B cell (primary cell): ENCODE data around the gene MCF2L. TPM values are rescaled to one million over a fixed set of nuclear protein-coding genes. Genes with fewer than 3 reads are reported as not detected.
"Not testable (repeated sequence)": the region's sequence is repeated elsewhere in the genome, so short reads cannot be mapped to it uniquely, and the experiment has no call there.

Experiments
- ATAC-seq: fragments of 200-7000 bp; cut with Tn5 transposase; one replicate; pipeline ENCODE4 v1.10.0; 2021; ENCODE audit warnings: low read depth, mild to moderate bottlenecking, moderate number of reproducible peaks, moderate library complexity
- CTCF ChIA-PET: fragments of 350-600 bp; sonication (Branson Sonifier 250); formaldehyde crosslinking; loops from one replicate; lab custom pipeline; 2021; ENCODE audit warnings: antibody characterized with exemption, inconsistent platforms; lab: Charles Lee
- POLR2A ChIA-PET: fragments of 350-600 bp; sonication (Branson Sonifier 250); formaldehyde crosslinking; loops from one replicate; lab custom pipeline; 2021; ENCODE audit warnings: antibody characterized with exemption; lab: Charles Lee
- DNase-seq: peaks from one replicate; pipeline ENCODE4 v3.0.0; 2013
- H2AFZ ChIP-seq: 2 replicates; pipeline ENCODE4 v1.6.1; 2012; ENCODE audit warnings: mild to moderate bottlenecking, low read depth, low read length; ENCODE audit not compliant: insufficient read depth, poor library complexity, severe bottlenecking
- H3K27ac ChIP-seq, 2 donors: 1 replicate in 1 of 2; 2 replicates in 1 of 2; pipeline ENCODE4 v1.5.1; 2012 to 2013; ENCODE audit warnings: low read length in 2 of 2, mild to moderate bottlenecking in 2 of 2, moderate library complexity in 1 of 2
- H3K27me3 ChIP-seq, 4 experiments: fragments of 200-600 bp in 1 of 4; sonication (generic) in 1 of 4; replicated peaks in 1 of 4; 1 replicate in 2 of 4; 2 replicates in 2 of 4; pipeline versions ENCODE4 v1.6.1 to v1.7.0; 2013 to 2016; ENCODE audit warnings: low read length in 3 of 4, mild to moderate bottlenecking in 2 of 4, mixed read lengths in 1 of 4, moderate library complexity in 1 of 4; ENCODE audit not compliant: insufficient read depth in 4 of 4, control insufficient read depth in 3 of 4; ENCODE audit errors: control extremely low read depth in 1 of 4
- H3K36me3 ChIP-seq, 2 experiments: replicated peaks in 1 of 2; 1 replicate in 1 of 2; 2 replicates in 1 of 2; pipeline versions ENCODE4 v1.6.1 to v1.7.1; 2013; ENCODE audit warnings: low read length in 1 of 2; ENCODE audit not compliant: insufficient read depth in 2 of 2, control insufficient read depth in 1 of 2; ENCODE audit errors: control extremely low read depth in 1 of 2, extremely low read depth in 1 of 2
- H3K4me1 ChIP-seq, 2 donors: fragments of 200-600 bp in 1 of 2; sonication (generic) in 1 of 2; 1 replicate in 1 of 2; 2 replicates in 1 of 2; pipeline versions ENCODE4 v1.5.1 to v1.6.1; 2013 to 2017; ENCODE audit warnings: low read length in 2 of 2; ENCODE audit not compliant: control insufficient read depth in 2 of 2, insufficient read depth in 2 of 2
- H3K4me2 ChIP-seq: replicated peaks from 2 replicates; pipeline ENCODE3; 2012; ENCODE audit warnings: mild to moderate bottlenecking, low read depth, low read length; ENCODE audit not compliant: poor library complexity, severe bottlenecking
- H3K4me3 ChIP-seq, 5 experiments: fragments of 200-600 bp in 1 of 5; sonication (generic) in 1 of 5; 1 replicate in 3 of 5; 2 replicates in 2 of 5; pipeline versions ENCODE4 v1.5.1 to v1.7.0; 2011 to 2016; ENCODE audit warnings: low read length in 4 of 5, mild to moderate bottlenecking in 4 of 5, low read depth in 2 of 5, control low read depth in 1 of 5, moderate library complexity in 1 of 5; ENCODE audit not compliant: insufficient read depth in 1 of 5; ENCODE audit errors: control extremely low read depth in 1 of 5, extremely low read depth in 1 of 5
- H3K79me2 ChIP-seq: fragments of 200-600 bp; sonication (generic); one replicate; pipeline ENCODE4 v1.6.0; 2016; ENCODE audit warnings: low read length; ENCODE audit not compliant: control insufficient read depth, insufficient read depth
- H3K9ac ChIP-seq: fragments of 200-600 bp; sonication (generic); 2 replicates; pipeline ENCODE4 v1.6.1; 2017; ENCODE audit warnings: mild to moderate bottlenecking, low read length, moderate library complexity
- H3K9me3 ChIP-seq, 3 donors: one replicate each; pipeline versions ENCODE4 v1.6.1 to v1.7.1; 2013; ENCODE audit warnings: low read length in 2 of 3; ENCODE audit not compliant: control insufficient read depth in 2 of 3, insufficient read depth in 1 of 3; ENCODE audit errors: control extremely low read depth in 1 of 3
- H4K20me1 ChIP-seq: 2 replicates; pipeline ENCODE4 v1.6.0; 2012; ENCODE audit warnings: mild to moderate bottlenecking, low read length; ENCODE audit not compliant: insufficient read depth, control insufficient read depth, poor library complexity, severe bottlenecking
- H3K27ac Mint-ChIP-seq: one replicate; pipeline ENCODE4 v1.8.0; 2021; ENCODE audit warnings: mixed read lengths
- H3K27me3 Mint-ChIP-seq: one replicate; pipeline ENCODE4 v1.8.0; 2021; ENCODE audit warnings: mixed read lengths
- H3K4me1 Mint-ChIP-seq: one replicate; pipeline ENCODE4 v1.8.0; 2021; ENCODE audit warnings: mixed read lengths
- H3K4me3 Mint-ChIP-seq: one replicate; pipeline ENCODE4 v1.8.0; 2021; ENCODE audit warnings: mixed read lengths
- H3K9me3 Mint-ChIP-seq: one replicate; pipeline ENCODE4 v1.8.0; 2022; ENCODE audit warnings: mixed read lengths; ENCODE audit not compliant: insufficient read depth
- CTCF ChIP-seq: fragments of 200-600 bp; IDR thresholded peaks from one replicate; pipeline ENCODE4 v1.8.0; 2022; ENCODE audit warnings: antibody characterized with exemption, mild to moderate bottlenecking
- WGBS: methylation state at CpG from one replicate; pipeline ENCODE4 v1.1.5; 2013; ENCODE audit warnings: missing lambda C conversion rate; ENCODE audit not compliant: insufficient coverage; 5-methylcytosine and 5-hydroxymethylcytosine counted together
- intact Hi-C: fragments of 100-400 bp; cut with micrococcal nuclease; formaldehyde crosslinking; loops from one replicate; pipeline ENCODE4 v1.10.0; 2022
- polyA plus RNA-seq: library from polyadenylated mRNA; depleted of rRNA; stranded (reverse); fragments of >200 nt; gene quantifications from 2 replicates; pipeline ENCODE4 v1.2.3, GENCODE V29; 2012
- total RNA-seq, 2 donors: library from RNA; stranded (reverse); fragments of 120-200 nt in 1 of 2; gene quantifications; 1 replicate in 1 of 2; 2 replicates in 1 of 2; pipeline versions ENCODE4 v1.2.3 to v1.2.4, GENCODE V29; 2013 to 2022

Gene MCF2L
- total and polyA plus RNA-seq, 2 donors (not counting 1 experiment from before 2014, with no cell fraction given), result 3.7 to 8.2 TPM

GRCh38 chr13:113112475-113112874 lies 143.5 kb downstream of the MCF2L start:
- intact Hi-C loops, POLR2A ChIA-PET, H3K27ac Mint-ChIP-seq, ATAC-seq, H3K27me3 Mint-ChIP-seq, CTCF ChIA-PET, H3K4me3 Mint-ChIP-seq, DNase-seq, H3K79me2 ChIP-seq, H2AFZ ChIP-seq, H3K9me3 Mint-ChIP-seq, H3K36me3 ChIP-seq, H3K4me3 ChIP-seq, H4K20me1 ChIP-seq, H3K4me1 ChIP-seq, H3K4me1 Mint-ChIP-seq, H3K27ac ChIP-seq, H3K4me2 ChIP-seq, H3K9ac ChIP-seq: not testable (repeated sequence)
- WGBS, result 71% methylated on average over 1 of the region's 1 CpG
- H3K27me3 ChIP-seq, result peaks cover 0 to 16% (median 2%) of the 10 kb centered on the region in 4 experiments
- H3K9me3 ChIP-seq, result peaks cover 0 to 13% (median 0%) of the 10 kb centered on the region in 3 donors

- no peak overlapping the region for H3K27ac Mint-ChIP-seq
- no peak overlapping the region for H3K4me2 ChIP-seq
- peaks cover 3% of the 10 kb centered on the region for H3K27me3 Mint-ChIP-seq
- DNase-seq (no peak), ATAC-seq (no peak)
- H3K27ac ChIP-seq, result no peak overlapping the region
- intact Hi-C loops, result no loop called here
- H3K9me3 Mint-ChIP-seq, result no peaks in the 10 kb centered on the region
- peaks cover 0 to 3% of the 10 kb centered on the region in 2 donors for H3K4me1 ChIP-seq
- H3K4me3 Mint-ChIP-seq, result no peak overlapping the region
- 18% methylated on average over 6 of the region's 9 CpGs for WGBS
- H3K27me3 ChIP-seq, result peaks cover 0 to 16% (median 2%) of the 10 kb centered on the region in 4 experiments
- CTCF ChIA-PET, result no interaction called here
- H3K36me3 ChIP-seq, result no peaks in the 10 kb centered on the region
- H3K4me3 ChIP-seq, result no peak overlapping the region
- H3K4me1 Mint-ChIP-seq, result no peaks in the 10 kb centered on the region
- H4K20me1 ChIP-seq, result no peaks in the 10 kb centered on the region
- POLR2A ChIA-PET, result no interaction called here
- peaks cover 0 to 13% (median 0%) of the 10 kb centered on the region in 3 donors for H3K9me3 ChIP-seq
- H3K9ac ChIP-seq, result no peak overlapping the region
- no peak for TF ChIP-seq CTCF
- H2AFZ ChIP-seq, result no peak overlapping the region
- H3K79me2 ChIP-seq, result no peaks in the 10 kb centered on the region
Observed at GRCh38 chr13:113112893-113113845, 144.2 kb downstream of the MCF2L start.
